DMS153 treated with DMSO at 0.1 percent for 48 hours (cell line): ENCODE results near the gene OLIG1.
A peak's percentile ranks its signal among the peaks of the same experiment; 100 is the strongest.

ENCODE experiments used
- DNase-seq: peaks from one replicate; lab custom pipeline; 2025; ENCODE audit not compliant: unreplicated experiment; lab: John Stamatoyannopoulos, UW

OLIG1 gene

DNA sequence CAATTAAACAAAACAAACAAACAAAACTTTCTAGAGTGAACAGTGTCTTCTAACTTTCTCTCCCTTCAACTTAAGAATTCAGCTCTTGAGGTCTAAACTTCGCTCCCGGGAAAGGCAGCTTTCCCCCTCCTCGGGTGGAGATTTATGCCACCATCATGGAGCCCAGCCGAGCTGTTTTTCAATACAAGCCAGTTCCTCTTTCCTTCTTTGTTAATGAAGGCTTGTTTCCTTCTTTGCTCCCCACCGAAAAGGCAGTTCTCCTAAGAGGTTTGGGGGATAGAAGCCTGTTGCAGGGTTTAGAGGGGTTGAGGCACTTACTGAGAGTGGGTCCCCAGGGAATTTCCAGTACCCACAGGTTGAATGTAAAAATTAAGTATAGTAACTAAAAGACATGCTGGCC lies 26.5 kb downstream of the OLIG1 start:
- DNase-seq, result no peak

DNA sequence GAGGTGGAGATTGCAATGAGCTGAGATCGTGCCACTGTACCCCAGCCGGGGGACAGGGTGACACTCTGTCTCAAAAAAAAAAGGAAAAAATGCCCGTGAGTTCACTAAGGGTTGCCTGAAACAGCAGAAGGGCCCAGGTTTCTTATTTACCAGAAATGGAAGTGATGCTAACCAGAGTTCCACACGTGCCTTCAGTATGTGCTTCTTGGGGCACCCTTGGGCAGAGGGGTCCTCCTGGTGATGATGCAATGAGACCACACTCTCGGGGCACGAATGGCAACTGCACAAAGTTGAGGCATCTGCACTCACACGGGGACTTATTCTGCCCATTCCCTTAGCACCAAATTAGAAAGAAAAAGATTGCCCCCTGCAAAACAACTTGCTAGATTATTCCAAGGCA lies 29.2 kb downstream of the OLIG1 start:
- DNase-seq, result no peak

DNA sequence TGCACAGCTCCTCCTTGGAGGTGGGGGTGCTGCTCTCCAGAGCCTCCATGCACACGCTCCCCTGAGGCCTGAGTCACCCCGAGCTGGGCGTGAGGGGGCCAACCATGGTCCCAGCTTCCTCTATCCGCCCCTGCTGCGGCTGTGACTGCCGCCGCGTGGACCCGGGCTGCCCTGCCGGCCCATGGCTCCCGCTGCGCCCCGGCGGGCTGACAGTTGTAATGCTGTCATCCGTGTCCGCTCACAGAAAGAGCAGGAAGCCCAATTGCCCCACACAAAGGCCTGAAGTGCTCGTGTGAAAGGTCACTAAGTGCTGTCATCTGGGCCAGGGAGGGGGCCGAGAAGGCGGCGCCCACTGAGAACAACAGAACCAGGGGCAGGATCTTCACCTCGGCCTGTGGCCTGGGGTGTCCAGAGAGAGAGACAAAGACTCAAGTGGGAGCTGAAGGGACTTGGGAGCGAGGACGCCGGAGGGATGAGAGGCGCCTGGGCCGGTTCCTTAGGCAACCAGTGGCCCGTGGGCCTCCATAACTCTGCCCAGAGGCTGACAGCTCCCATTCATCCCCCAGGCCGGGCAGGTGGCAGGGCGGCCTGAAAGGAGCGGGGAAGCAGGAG lies 31.5 kb downstream of the OLIG1 start:
- DNase-seq, result no peak

DNA sequence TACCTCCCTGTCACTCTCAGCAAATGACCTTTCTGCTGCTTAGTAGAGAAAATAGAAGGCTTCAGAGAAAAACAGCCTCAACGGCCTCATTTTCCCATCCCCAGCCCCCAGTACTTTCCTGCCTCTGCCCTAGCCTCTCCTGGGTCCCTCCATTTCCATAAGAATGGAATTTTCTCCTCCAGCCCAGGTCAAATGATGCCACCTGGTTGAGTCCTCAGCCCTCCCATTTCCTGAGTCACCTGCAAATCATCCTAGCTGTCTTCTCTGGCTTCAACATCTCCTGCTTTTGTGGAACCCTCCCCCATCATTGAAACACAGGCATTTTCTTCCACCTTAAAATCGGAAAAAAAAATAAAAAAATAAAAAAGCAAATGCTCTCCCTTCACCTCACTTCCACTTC lies 35.1 kb downstream of the OLIG1 start:
- DNase-seq, result no peak

DNA sequence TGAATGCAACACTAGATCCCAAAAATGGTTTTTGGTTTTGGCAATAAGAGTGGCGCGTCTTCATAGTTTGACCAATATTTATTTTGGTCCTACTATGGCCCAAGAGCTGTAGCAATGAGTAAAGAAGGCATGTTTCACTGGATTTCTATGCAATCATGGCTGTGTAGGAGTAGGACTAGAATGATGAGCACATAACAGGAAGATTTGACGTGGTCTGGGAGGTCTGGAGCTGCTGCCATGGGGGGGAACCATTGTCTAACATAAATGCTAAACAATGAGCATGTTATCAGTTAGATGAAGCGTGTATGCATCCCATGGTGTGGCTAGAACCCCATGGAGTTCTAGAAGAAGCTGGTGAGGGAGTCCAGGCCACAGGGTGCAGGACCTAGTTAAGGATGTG lies 38.3 kb downstream of the OLIG1 start:
- no peak for DNase-seq

DNA sequence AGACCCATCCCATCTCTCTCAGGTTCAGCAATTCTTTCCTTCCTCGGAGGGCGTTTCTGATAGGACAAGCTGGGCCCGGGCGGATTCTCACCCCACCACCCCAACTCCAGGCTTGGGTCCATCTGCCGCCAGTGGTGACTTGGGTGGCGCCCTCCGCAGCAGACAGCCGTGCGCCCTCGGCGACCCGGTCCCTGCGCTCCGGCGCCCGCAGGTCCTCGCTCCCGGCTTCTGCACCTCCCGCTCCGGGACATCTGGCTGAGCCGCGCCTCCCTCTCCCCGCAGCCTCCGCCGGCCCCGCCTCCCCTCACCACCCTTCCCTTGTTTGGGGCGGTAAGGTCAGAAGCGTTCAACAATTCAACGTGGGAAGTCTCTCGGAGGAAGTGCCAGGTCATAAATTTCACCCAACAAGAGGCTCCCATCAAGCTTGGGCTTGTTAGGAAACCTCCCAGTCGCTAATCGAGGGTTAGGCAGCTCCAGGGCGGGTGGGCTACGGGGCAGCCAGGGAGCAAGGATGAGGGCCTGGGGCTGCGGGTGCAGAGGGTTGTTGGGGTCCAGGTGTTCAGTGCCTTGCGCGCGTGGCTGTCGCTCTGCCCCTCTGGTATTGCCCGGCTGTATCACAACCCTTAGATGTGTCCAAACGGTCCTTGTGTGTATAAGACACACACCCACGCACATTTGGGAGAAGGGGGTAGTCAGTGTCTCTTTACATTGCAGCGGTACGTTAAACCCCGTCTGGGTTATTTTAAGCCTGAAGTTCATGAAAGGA lies 39.8 kb downstream of the OLIG1 start:
- DNase-seq, result peak; percentile 44

DNA sequence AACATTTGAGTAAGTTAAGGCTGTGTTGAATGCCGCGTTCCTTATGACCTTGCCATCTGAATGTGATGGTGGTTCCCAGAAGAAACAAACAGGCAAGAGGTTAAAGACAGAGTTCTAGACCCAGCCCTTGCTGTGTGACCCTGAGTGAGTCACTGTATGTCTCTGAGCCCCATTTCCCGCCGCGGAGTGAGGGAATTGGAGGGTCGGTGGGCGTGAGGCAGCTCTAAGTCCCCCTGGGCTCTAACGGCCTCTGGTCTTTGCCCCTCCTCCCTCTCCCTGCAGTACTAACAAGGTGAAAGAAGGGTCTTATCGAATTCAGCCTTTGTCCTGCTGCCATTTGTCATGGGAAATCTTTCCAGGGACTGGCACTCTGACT lies 40.4 kb downstream of the OLIG1 start:
- no peak for DNase-seq

DNA sequence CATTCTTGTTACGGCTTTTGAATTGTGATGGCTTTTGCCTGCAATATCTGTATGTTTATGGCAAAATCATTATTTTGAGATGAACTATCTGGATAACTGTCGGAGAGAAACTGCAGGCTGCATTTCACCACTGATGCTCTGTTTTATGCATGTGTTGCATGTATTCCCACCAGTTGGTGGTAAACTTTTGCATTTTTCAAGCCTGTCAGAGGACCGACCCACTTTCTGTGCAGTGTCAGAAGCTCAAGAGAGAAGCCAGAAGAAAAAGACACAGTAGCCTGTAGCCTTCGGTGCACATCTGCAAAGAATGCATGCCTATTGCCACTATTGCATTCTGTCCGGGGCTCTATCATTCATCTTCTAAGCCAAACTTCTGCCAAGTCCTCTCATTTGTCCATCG lies 41.6 kb downstream of the OLIG1 start:
- DNase-seq, result no peak

DNA sequence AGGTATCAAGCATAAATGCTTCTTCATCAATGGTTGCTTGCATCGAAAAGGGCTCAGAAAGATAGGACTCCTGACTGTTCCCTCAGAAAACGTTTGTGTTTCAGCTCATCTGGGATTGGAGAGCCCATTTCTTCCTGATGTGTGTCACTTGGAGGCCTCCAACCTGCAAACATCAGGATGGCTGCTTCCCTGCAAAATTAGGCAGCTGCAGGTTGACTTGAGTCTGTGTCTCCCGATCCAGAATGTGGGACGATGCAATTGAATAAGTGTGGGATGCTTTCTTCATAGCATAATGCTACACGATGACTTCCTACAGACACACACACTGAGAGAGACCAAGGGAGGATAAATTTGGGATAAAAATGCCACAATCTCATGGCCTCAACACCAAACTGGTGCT lies 42.2 kb downstream of the OLIG1 start:
- DNase-seq, result no peak

DNA sequence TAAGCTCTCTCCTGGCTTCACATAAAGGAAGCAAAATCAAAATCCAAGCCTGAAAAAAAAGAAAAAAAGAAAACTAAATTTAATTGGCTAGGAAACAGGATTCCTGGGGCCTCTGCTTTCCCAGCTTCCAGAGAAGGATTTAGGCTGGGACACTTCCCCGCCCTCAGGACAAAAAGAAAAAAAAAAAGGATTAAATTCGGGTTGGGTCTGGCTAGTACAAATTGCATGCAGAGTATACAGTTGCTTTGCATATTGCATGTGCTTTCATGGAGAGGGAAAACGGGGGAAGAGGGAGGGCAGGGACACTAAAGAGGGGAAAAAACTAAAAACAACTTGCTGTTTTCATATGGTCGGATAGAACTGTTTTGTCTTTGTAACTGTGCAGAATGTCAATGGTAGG lies 42.7 kb downstream of the OLIG1 start:
- no peak for DNase-seq

DNA sequence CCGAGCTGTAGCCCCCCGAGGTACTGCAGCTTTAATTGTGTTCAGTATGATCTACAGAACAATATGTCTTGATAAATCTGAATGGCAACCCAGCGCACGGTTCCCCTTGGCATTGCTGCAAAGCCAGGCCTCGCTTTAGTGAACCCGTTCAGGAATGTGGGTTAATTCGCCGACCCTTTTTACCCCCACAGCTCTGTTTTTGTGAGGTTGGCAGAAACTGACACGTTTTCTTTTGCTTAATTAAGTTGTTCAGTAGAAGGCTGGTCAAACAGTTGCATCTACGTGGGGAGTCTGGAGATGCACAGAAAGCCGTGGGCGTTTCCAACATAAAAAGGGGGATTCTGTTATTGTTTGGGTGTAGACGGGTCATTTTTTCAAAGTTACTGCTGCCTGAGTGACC lies 43.2 kb downstream of the OLIG1 start:
- DNase-seq, result no peak

DNA sequence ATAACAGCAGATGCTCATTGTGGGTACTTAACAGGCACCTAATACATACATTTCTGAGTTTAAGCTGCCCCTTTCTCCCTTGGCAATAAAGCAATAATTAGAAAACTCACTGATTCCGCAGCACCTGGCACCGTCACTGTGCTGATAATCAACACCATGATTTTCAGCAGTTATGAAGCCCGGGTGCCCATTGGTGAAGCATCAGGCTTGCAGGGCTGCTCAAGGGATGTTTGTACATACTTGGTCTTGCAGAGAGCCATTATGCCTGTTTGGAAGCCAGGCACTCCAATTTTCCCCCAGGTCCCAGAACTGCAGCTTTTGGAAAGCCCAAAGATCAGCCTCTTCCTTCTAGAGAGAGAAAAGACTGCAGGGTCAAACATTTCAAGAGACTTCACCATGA lies 44.3 kb downstream of the OLIG1 start:
- DNase-seq, result no peak

DNA sequence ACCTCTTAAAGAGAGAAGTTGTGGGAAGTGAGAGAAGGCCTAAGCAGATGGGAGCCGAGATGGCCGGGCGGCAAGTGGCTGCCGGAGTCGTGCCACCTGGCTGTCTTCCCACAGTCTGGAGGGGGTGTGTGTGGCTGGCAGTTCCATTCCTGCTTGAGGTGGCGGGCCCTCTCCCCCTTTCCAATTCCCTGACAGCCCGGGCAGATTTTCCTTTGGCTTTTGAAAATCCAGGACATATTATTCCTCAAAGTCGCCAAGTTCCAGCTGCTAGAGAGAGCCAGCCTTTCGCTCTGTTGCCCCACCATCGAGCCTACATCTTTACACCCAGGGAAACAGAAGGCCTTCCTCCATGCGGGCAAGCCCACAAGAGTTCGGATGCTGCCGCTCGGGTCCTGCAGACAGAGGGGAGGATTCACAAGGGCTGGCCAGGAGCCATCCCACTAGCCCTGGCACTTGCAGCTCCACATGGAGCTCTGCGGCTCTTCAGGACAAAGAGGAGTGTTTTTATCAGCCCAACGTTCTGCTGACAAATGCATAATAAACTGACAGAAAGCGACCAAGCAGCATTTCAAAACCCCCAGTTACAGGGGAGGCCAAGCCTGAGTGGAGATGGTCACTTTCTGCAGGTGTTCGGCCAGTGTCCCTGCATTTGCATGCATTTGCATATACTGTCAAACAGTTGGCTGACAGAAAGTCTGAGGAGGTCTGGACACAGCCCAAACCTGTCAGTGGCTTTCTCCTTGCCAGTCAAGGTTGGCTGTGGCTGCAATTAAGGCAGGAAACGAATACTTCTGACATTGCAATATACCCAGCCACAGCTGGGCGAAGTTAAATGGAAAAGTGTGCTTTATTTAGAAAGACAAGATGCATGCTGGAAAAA lies 45.9 kb downstream of the OLIG1 start:
- no peak for DNase-seq

DNA sequence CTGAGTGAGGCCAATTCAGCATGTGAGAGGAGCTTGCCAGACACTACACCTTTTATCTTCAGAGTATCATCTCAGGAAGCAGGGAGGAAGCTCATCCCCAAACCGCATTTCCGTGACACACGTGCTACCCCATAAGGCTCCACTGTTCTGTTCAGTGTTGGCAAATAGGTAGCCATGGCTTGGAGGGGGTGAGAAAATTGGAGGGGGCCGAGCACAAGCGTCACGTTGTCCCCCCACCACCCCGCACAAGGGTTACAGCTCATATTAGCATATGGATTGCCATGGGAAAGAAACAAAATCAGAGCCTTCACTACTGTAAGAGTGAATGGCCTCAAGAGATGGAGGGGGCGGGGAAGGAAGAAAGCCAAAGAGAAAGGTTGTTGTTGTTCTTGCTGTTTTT lies 46.7 kb downstream of the OLIG1 start:
- DNase-seq, result no peak

DNA sequence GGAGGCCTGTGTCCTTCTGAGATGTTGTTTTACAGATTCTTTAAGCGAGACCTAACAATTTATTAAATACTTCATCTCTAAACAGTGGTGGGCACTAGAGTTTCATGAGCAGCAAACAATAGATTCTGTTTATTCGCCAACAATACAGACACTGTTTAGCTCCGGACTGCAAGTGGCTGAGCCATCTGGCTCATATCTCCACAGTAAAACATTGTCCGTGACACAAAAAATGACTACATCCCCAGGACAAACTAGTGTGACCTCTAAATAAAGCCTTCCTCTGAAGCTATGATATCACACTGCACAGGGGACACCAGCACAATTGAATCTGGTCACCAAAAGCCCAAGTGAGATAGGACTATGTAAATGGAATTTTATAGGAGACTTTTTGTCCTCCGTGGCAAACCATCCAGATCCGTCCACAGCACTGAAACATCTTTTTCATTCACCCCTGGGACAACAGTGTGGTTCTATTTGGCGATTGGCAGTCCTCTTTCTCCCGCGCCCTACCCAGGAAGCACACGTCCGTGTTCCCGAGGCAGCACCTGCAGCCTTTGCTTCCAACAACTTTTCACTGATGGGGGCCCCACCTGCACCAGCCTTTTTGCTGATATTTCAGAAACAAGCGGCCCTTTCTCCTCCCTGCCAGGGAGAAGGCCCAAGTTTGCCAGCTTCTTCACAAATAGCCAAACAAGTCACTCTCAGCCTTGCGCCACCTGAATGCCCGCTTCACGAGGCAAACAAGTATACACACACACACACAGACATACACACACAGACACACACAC lies 47.4 kb downstream of the OLIG1 start:
- DNase-seq, result no peak
